Breast epithelium (tissue), 4 donors: ENCODE data around the gene ADAMTS3. TPM values are rescaled to one million over a fixed set of nuclear protein-coding genes. Genes with fewer than 3 reads are reported as not detected.

Source experiments
- DNase-seq, 2 donors: peaks; one replicate each; pipeline ENCODE4 v3.0.0-alpha.2; 2019; ENCODE audit warnings: low spot score in 2 of 2
- H3K27ac ChIP-seq, 2 donors: fragments of 200-600 bp; sonication (generic) in 1 of 2; one replicate each; pipeline ENCODE4 v1.5.1; 2016 to 2019; ENCODE audit warnings: mild to moderate bottlenecking in 1 of 2
- H3K27me3 ChIP-seq, 2 donors: fragments of 200-600 bp; sonication (generic) in 1 of 2; one replicate each; pipeline versions ENCODE4 v1.5.1 to v1.6.0; 2017 to 2019; ENCODE audit warnings: control low read depth in 1 of 2, mild to moderate bottlenecking in 1 of 2
- H3K36me3 ChIP-seq: fragments of 200-600 bp; one replicate; pipeline ENCODE4 v1.5.1; 2019
- H3K4me1 ChIP-seq, 2 donors: fragments of 200-600 bp; sonication (generic); one replicate each; pipeline ENCODE4 v1.5.1; 2016 to 2019; ENCODE audit warnings: control low read depth in 1 of 2
- H3K4me3 ChIP-seq, 3 donors: fragments of 200-600 bp; sonication (generic); 1 replicate in 2 of 3; 2 replicates in 1 of 3; pipeline ENCODE4 v1.5.1; 2016 to 2019; ENCODE audit warnings: mild to moderate bottlenecking in 3 of 3, moderate library complexity in 2 of 3
- H3K9me3 ChIP-seq, 2 donors: fragments of 200-600 bp; sonication (generic) in 1 of 2; one replicate each; pipeline ENCODE4 v1.5.1; 2016 to 2019; ENCODE audit warnings: control low read depth in 1 of 2
- CTCF ChIP-seq, 3 donors: fragments of 450-650 bp; IDR thresholded peaks; one replicate each; pipeline ENCODE4 v1.5.1; 2016 to 2017; ENCODE audit warnings: antibody characterized with exemption in 3 of 3, mild to moderate bottlenecking in 3 of 3, moderate library complexity in 3 of 3
- POLR2A ChIP-seq: fragments of 450-650 bp; IDR thresholded peaks from one replicate; pipeline ENCODE4 v1.6.1; 2016; ENCODE audit warnings: antibody characterized with exemption, mild to moderate bottlenecking, moderate library complexity
- POLR2AphosphoS5 ChIP-seq, 3 donors: sonication (generic); formaldehyde crosslinking; IDR thresholded peaks; one replicate each; pipeline ENCODE4 v1.6.1; 2017; ENCODE audit warnings: antibody characterized with exemption in 3 of 3
- intact Hi-C: fragments of 100-400 bp; cut with DNase I; formaldehyde crosslinking; loops from one replicate; pipeline ENCODE4 v1.15.1; 2023; ENCODE audit warnings: low total_unique reads
- total RNA-seq, 3 donors: library from RNA; depleted of rRNA; stranded (reverse); fragments of >200 nt; gene quantifications; one replicate each; pipeline ENCODE4 v1.1.0, GENCODE V29; 2016

Gene ADAMTS3
- total RNA-seq, 3 donors from 2014 or later = 1.9 to 5.6 (median 2.9) TPM

- H3K9me3 ChIP-seq = no peaks in the 10 kb centered on the region
- intact Hi-C loops = no loop called here
- DNase-seq = no peak
- no peaks in the 10 kb centered on the region for H3K27me3 ChIP-seq
- H3K4me1 ChIP-seq = no peaks in the 10 kb centered on the region
- no peak overlapping the region for H3K4me3 ChIP-seq
- TF ChIP-seq POLR2AphosphoS5 (IDR thresholded peaks at IDR 0.05) = no peak
- TF ChIP-seq POLR2A = no peak
- TF ChIP-seq CTCF (IDR thresholded peaks at IDR 0.05) = no peak
- H3K27ac ChIP-seq = no peak overlapping the region
- H3K36me3 ChIP-seq = no peaks in the 10 kb centered on the region
Observed at GRCh38 chr4:72449705-72450104, 119.3 kb downstream of the ADAMTS3 start.

GRCh38 chr4:72448231-72448630 is 120.8 kb downstream of the ADAMTS3 start:
- H3K27ac ChIP-seq = no peak overlapping the region
- H3K27me3 ChIP-seq = no peaks in the 10 kb centered on the region
- H3K9me3 ChIP-seq = no peaks in the 10 kb centered on the region
- intact Hi-C loops = no loop called here
- TF ChIP-seq CTCF (IDR thresholded peaks at IDR 0.05) = no peak
- no peak for TF ChIP-seq POLR2A
- no peak for TF ChIP-seq POLR2AphosphoS5 (IDR thresholded peaks at IDR 0.05)
- DNase-seq = no peak
- no peaks in the 10 kb centered on the region for H3K36me3 ChIP-seq
- H3K4me1 ChIP-seq = no peaks in the 10 kb centered on the region
- H3K4me3 ChIP-seq = no peak overlapping the region

GRCh38 chr4:72446353-72447055 is 122.5 kb downstream of the ADAMTS3 start:
- Histone ChIP-seq H3K4me1 (no peaks in the 10 kb centered on the region), H3K4me3 (no peak overlapping the region), H3K27ac (no peak overlapping the region), H3K27me3 (no peaks in the 10 kb centered on the region), H3K9me3 (no peaks in the 10 kb centered on the region), H3K36me3 (no peaks in the 10 kb centered on the region)
- no peak for DNase-seq
- intact Hi-C loops = no loop called here
- no peak for TF ChIP-seq POLR2AphosphoS5 (IDR thresholded peaks at IDR 0.05)
- no peak for TF ChIP-seq POLR2A
- no peak for TF ChIP-seq CTCF (IDR thresholded peaks at IDR 0.05)

GRCh38 chr4:72444092-72444491 is 124.9 kb downstream of the ADAMTS3 start:
- Histone ChIP-seq H3K27ac (no peak overlapping the region), H3K36me3 (no peaks in the 10 kb centered on the region), H3K27me3 (no peaks in the 10 kb centered on the region), H3K4me1 (no peaks in the 10 kb centered on the region), H3K4me3 (no peak overlapping the region), H3K9me3 (no peaks in the 10 kb centered on the region)
- TF ChIP-seq CTCF (IDR thresholded peaks at IDR 0.05) = no peak
- no peak for TF ChIP-seq POLR2AphosphoS5 (IDR thresholded peaks at IDR 0.05)
- TF ChIP-seq POLR2A = no peak
- no peak for DNase-seq
- intact Hi-C loops = no loop called here

- H3K36me3 ChIP-seq = no peaks in the 10 kb centered on the region
- TF ChIP-seq CTCF (IDR thresholded peaks at IDR 0.05) (no peak), POLR2A (no peak), POLR2AphosphoS5 (IDR thresholded peaks at IDR 0.05) (no peak)
- no peaks in the 10 kb centered on the region for H3K27me3 ChIP-seq
- no peaks in the 10 kb centered on the region for H3K4me1 ChIP-seq
- intact Hi-C loops = no loop called here
- H3K4me3 ChIP-seq = no peak overlapping the region
- DNase-seq = no peak
- H3K9me3 ChIP-seq = no peaks in the 10 kb centered on the region
- H3K27ac ChIP-seq = no peak overlapping the region
Observed at GRCh38 chr4:72442715-72443114, 126.3 kb downstream of the ADAMTS3 start.
